EL (cell line): ENCODE measurements around the gene GRB10.

Source experiments
- DNase-seq: peaks from one replicate; pipeline ENCODE4 v3.0.0-alpha.2; 2016

Gene GRB10

GRCh38 chr7:50782375-50783208 is at the start of gene GRB10:
TSS of gene GRB10 (minus strand) at chr7:50782896. CDS start at chr7:50732322, 50,574 bp downstream.
- DNase-seq, result peak; percentile 27

DNA sequence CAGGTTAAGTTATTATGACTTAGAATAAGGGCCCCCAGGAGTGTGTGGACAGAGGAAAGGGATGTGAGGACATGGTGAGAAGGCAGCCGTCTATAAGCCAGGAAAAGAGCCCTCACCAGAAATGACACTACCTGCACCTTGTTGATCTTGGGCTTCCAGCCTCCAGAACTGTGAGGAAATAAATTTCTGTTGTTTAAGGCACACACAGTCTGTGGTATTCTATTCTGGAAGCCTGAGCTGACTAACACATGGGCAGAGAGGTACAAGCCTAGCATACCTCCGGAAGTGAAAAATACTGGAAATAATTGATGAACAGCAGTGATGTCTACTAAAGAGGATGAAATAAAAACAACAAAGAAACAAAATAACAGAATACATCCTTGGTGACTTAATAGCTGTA is 46.1 kb upstream of the GRB10 start:
- DNase-seq, result no peak

DNA sequence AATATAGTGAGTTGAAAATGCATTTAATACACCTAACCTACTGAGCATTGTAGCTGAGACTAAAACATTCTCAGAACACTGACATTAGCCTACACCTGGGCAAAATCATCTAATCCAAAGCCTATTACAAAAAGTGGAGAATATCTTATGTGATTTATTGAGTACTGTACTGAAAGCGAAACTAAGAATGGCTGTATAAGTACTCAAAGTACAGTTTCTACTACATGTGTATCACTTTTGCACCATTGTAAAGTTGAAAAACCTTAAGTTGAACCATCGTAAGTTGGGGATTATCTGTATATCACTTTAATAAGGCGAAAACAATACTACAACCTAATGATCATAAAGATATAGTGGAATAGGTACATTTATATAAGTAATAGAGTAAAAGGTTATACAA is 45.4 kb upstream of the GRB10 start:
- no peak for DNase-seq

- no peak for DNase-seq
Observed at GRCh38 chr7:50827281-50827680, 44.6 kb upstream of the GRB10 start.

- peak; percentile 96 for DNase-seq
Observed at GRCh38 chr7:50826371-50827172, 43.9 kb upstream of the GRB10 start.

GRCh38 chr7:50825465-50825864 is 42.8 kb upstream of the GRB10 start:
- no peak for DNase-seq

DNA sequence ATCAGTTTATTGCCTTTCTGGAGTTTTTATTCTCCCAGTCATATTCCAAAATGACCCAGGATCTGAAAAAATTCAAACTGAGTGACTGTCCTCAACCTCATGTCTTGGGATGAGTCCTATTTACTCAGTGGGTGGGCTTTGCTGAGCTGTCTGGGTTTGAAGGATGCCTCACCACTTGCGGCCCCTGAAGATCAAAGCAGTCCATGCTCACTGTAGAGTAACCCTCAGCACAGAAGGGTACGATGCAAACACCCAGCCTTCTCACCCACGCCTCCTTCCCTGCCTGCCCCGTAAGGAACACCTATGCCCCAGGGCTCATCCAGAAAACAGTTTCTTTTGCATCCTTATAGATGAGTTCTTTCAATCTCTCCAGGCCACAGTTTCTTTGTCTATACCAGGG is 42.2 kb upstream of the GRB10 start:
- DNase-seq, result no peak

- no peak for DNase-seq
Observed at GRCh38 chr7:50822706-50823105, 40.0 kb upstream of the GRB10 start.

DNA sequence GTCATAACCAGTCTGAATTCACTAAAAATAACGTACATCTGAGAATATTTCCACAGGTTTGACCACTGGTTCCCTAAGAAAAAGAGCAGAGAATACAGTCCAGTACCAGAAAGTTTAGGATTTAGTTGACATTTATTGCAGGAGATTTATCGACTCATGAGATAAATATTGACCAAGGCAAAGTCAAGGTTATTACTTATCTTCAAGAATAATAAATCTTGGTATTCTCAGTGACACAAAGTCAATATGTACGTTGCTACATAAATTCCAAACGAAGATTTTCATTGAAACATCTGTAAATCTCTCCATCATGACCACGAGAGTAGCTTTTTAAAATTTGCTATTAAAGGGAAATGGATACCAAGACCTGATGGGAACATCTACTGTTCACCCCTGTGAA is 39.4 kb upstream of the GRB10 start:
- DNase-seq, result no peak

- DNase-seq, result no peak
Observed at GRCh38 chr7:50821457-50822008, 38.8 kb upstream of the GRB10 start.

DNA sequence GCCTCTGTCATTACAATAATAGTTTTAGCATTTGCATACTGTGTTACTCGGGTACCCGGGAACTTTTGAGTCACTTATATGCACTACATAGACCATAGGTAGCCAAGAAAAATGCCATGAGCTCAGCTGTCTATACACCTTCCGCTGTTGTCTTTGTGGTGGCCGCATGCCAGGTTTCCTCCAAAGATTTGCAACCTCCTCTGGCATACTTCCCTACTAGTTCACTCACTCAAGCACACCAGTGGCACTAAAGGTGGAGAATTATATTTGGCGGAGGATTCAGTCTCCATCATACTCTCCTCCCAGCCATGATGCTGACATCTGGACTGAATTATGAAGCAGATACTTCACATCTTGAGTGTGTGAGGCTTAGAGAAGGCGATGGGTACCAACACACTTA is 35.6 kb upstream of the GRB10 start:
- DNase-seq, result no peak

GRCh38 chr7:50817561-50817960 is 34.9 kb upstream of the GRB10 start:
- no peak for DNase-seq

GRCh38 chr7:50815138-50815537 is 32.4 kb upstream of the GRB10 start:
- no peak for DNase-seq

- DNase-seq, result no peak
Observed at GRCh38 chr7:50814166-50814565, 31.5 kb upstream of the GRB10 start.

- DNase-seq, result peak; percentile 89
Observed at GRCh38 chr7:50812841-50813475, 30.3 kb upstream of the GRB10 start.

DNA sequence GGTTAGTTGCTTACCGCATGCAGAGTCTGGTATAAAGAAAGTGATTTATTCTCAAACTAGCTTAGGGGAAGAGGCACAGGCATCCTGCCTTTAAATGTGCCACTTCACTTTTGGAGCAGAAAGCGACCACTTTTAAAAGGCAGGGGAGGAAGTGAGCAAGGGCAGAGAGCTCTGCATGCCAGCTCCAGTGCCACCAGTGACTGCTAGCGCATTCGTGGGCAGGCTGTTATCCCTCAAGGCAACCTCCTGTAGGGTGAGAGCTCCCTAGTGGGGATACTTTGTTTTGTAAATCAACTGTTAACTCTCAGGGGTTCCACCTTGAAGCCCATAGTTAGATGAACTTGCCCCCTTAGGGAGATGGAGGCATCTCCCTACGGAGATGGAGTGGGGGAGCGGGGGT is 29.4 kb upstream of the GRB10 start:
- DNase-seq, result no peak

- DNase-seq, result no peak
Observed at GRCh38 chr7:50808282-50808888, 25.7 kb upstream of the GRB10 start.

- DNase-seq, result peak; percentile 52
Observed at GRCh38 chr7:50807026-50807730, 24.5 kb upstream of the GRB10 start.

DNA sequence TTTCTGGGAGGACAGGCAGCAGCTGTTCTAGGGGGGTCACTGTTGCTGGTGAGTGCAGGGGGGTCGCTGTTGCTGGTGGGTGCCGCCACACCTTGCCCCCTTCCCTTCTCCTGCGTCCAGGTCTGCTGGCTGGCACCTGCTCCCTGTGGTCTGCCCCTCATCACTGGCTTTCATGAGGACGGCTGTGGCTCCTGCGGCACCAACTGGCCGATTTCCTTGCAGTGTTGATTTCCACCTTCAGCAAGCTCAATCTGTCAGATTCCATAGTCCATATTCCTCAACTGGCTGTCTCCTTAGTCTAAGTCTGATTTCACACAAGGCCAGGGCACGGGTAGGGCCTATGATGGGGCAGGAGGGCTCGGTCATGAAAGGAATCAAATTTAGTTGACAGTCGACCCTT is 23.4 kb upstream of the GRB10 start:
- DNase-seq, result no peak

DNA sequence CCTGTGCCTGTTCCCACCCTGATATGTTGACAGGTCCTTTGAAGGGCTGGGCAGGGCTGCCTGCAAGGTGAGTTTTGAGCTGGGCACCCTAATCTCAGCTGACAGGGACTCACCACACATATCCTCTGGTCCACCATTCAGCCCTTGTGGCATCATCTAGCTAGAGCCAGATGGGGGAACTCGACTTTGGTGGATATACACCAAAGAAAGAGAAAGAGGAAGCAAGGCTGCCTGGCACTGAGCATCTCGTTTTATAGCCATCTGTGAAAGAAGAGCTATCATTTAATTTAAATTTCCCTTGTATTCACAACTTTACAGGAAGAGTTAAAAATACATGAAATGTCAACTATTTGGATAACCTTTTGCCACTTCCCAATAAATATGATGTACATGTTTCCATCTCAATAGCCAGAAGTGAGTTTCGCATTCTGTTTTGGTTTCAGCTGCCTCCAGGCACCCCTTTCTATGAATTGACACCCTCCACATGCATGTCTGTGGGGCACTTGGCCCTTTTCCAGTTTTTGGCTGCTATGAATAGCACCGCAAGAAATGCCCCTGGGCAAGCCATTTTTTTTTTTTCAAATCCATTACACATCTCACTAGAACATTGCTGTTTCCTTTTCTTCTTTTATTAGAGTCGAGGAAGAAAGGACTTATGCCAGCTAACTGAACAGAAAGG is 22.9 kb upstream of the GRB10 start:
- peak; percentile 55 for DNase-seq
